Endothelial cell of umbilical vein (primary cell): Measurements from ENCODE around the gene NCK1. TPM values are rescaled to one million over a fixed set of nuclear protein-coding genes. Genes with fewer than 3 reads are reported as not detected.
A peak's percentile ranks its signal among the peaks of the same experiment; 100 is the strongest.

ENCODE experiments used
- BruUV-seq: library from RNA; stranded (reverse); fragments of 400-500 nt; replicated peaks from 2 replicates; lab custom pipeline; 2021; lab: Mats Ljungman, UMichigan
- CTCF ChIA-PET: fragments of 300-600, 350-600 bp; sonication (Branson Sonifier 250); formaldehyde crosslinking; loops from one replicate; lab custom pipeline; 2021; ENCODE audit warnings: antibody characterized with exemption, inconsistent platforms; lab: Charles Lee
- POLR2A ChIA-PET: fragments of 300-600, 350-600 bp; sonication (Branson Sonifier 250); formaldehyde crosslinking; loops from one replicate; lab custom pipeline; 2021; ENCODE audit warnings: antibody characterized with exemption, inconsistent platforms; lab: Charles Lee
- DNase-seq: peaks from one replicate; pipeline ENCODE4 v3.0.0-alpha.2; 2011; ENCODE audit warnings: low read depth, low spot score
- FAIRE-seq: peaks from 2 replicates; lab custom pipeline; 2011; peaks lifted over from hg19 to GRCh38; lab: Jason Lieb, UNC
- H2AFZ ChIP-seq: 2 replicates; pipeline ENCODE4 v1.6.0; 2012; ENCODE audit warnings: low read depth, low read length, control low read depth, inconsistent platforms
- H3K27ac ChIP-seq: 2 replicates; pipeline ENCODE4 v1.5.1; 2011; ENCODE audit warnings: low read depth, mild to moderate bottlenecking, control low read depth, low read length, moderate library complexity; ENCODE audit not compliant: insufficient read depth
- H3K27me3 ChIP-seq, 2 experiments: 2 replicates each; pipeline versions ENCODE4 v1.6.0 to v1.6.1; 2011; ENCODE audit warnings: low read length in 2 of 2, mixed read lengths in 1 of 2; ENCODE audit not compliant: control insufficient read depth in 2 of 2, insufficient read depth in 2 of 2
- H3K36me3 ChIP-seq, 2 experiments: 2 replicates in 1 of 2; 3 replicates in 1 of 2; pipeline ENCODE4 v1.5.1; 2011; ENCODE audit warnings: low read length in 2 of 2, mild to moderate bottlenecking in 1 of 2, moderate library complexity in 1 of 2; ENCODE audit not compliant: control insufficient read depth in 2 of 2, insufficient read depth in 2 of 2; ENCODE audit errors: extremely low read depth in 1 of 2
- H3K4me1 ChIP-seq: 3 replicates; pipeline ENCODE4 v1.5.1; 2011; ENCODE audit warnings: mild to moderate bottlenecking, low read length; ENCODE audit not compliant: control insufficient read depth, insufficient read depth; ENCODE audit errors: extremely low read depth
- H3K4me2 ChIP-seq: 2 replicates; pipeline ENCODE4 v1.6.1; 2011; ENCODE audit warnings: low read length, control low read depth, mixed read lengths; ENCODE audit not compliant: insufficient read depth
- H3K4me3 ChIP-seq, 3 experiments: fragments of 200-600 bp in 1 of 3; sonication (generic), shearing (Covaris generic) in 1 of 3; replicated peaks in 1 of 3; 2 replicates each; pipeline ENCODE4 v1.5.1; 2011 to 2016; ENCODE audit warnings: control low read depth in 3 of 3, low read length in 3 of 3, mild to moderate bottlenecking in 2 of 3, inconsistent platforms in 1 of 3, low read depth in 1 of 3, moderate library complexity in 1 of 3; ENCODE audit not compliant: insufficient read depth in 1 of 3
- H3K79me2 ChIP-seq: 2 replicates; pipeline ENCODE4 v1.6.0; 2012; ENCODE audit warnings: low read length, inconsistent platforms; ENCODE audit not compliant: control insufficient read depth, insufficient read depth
- H3K9ac ChIP-seq: replicated peaks from 2 replicates; pipeline ENCODE3; 2011; ENCODE audit warnings: low read length, control low read depth; ENCODE audit not compliant: insufficient read depth; ENCODE audit errors: extremely low read depth
- H3K9me1 ChIP-seq: replicated peaks from 3 replicates; pipeline ENCODE4 v1.6.0; 2011; ENCODE audit warnings: mild to moderate bottlenecking, low read length; ENCODE audit not compliant: control insufficient read depth, insufficient read depth; ENCODE audit errors: extremely low read depth
- H3K9me3 ChIP-seq: replicated peaks from 2 replicates; pipeline ENCODE4 v1.5.1; 2012; ENCODE audit warnings: low read length, inconsistent platforms; ENCODE audit not compliant: control insufficient read depth, insufficient read depth
- H4K20me1 ChIP-seq: replicated peaks from 2 replicates; pipeline ENCODE3; 2011; ENCODE audit warnings: mild to moderate bottlenecking, low read length; ENCODE audit not compliant: control insufficient read depth, insufficient read depth; ENCODE audit errors: extremely low read depth
- CTCF ChIP-seq, 2 donors: IDR thresholded peaks; 1 replicate in 1 of 2; 2 replicates in 1 of 2; pipeline ENCODE4 v1.5.1; 2011; ENCODE audit warnings: low read length in 2 of 2, mild to moderate bottlenecking in 2 of 2, moderate library complexity in 2 of 2, control low read depth in 1 of 2, inconsistent platforms in 1 of 2, low read depth in 1 of 2; ENCODE audit not compliant: insufficient read depth in 1 of 2; ENCODE audit errors: extremely low read depth in 1 of 2
- GATA2 ChIP-seq: IDR thresholded peaks from 2 replicates; pipeline ENCODE4 v1.7.0; 2011; ENCODE audit warnings: low read depth, mild to moderate bottlenecking, moderate library complexity, mixed read lengths, low read length; ENCODE audit not compliant: insufficient read length, insufficient read depth
- JUN ChIP-seq: IDR thresholded peaks from 2 replicates; pipeline ENCODE4 v1.6.1; 2011; ENCODE audit warnings: borderline replicate concordance, low read depth; ENCODE audit not compliant: insufficient read length, insufficient read depth
- MYC ChIP-seq: IDR thresholded peaks from one replicate; pipeline ENCODE4 v1.6.1; 2011; ENCODE audit warnings: mild to moderate bottlenecking, low read depth, low read length
- POLR2AphosphoS5 ChIP-seq: IDR thresholded peaks from 2 replicates; pipeline ENCODE4 v1.6.1; 2012; ENCODE audit warnings: low read depth, mild to moderate bottlenecking, control low read depth, low read length, moderate library complexity; ENCODE audit not compliant: insufficient read depth
- dilution Hi-C: fragments of 300-500 bp; cut with MboI; formaldehyde crosslinking; loops from one replicate; pipeline ENCODE4 v1.15.0; 2019; ENCODE audit warnings: low sequenced_read_pairs; ENCODE audit not compliant: extremely low pct_ligation_motif_present
- intact Hi-C: fragments of 100-400 bp; cut with micrococcal nuclease; formaldehyde crosslinking; loops from one replicate; pipeline ENCODE4 v1.10.0; 2022
- polyA plus RNA-seq, 4 experiments: library from polyadenylated mRNA; depleted of rRNA in 3 of 4; stranded (reverse) in 3 of 4; unstranded in 1 of 4; fragments of >200 nt; gene quantifications; 2 replicates each; pipeline versions ENCODE4 v1.2.1 to v1.2.3, GENCODE V29; 2011 to 2012; ENCODE audit warnings: missing spikeins in 1 of 4
- total RNA-seq: library from RNA; stranded (reverse); gene quantifications from 2 replicates; pipeline ENCODE4 v1.2.3, GENCODE V29; 2021

The NCK1 gene
- total and polyA plus RNA-seq, 2 donors (not counting 3 experiments of a cell fraction or from before 2014, with no cell fraction given) = 19.3 to 52.2 TPM

DNA sequence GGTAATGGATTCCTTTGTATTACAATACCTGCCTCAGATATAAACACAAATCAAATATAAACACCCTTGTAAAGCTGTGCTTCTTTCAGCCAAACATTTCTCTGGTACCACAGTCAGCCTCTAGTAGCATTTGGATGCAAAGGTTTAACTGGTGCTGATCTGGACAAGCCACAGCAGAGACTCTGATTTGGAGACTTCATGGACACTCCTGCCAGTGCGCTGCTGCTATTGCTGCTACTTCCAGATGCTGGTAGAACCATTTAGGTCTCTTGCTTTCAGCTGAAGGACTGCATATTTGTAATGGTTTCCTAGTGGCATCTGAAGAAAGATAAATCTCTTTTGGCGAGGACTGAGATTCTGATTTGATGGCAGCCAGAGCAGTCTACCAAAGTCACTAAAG is 36.9 kb downstream of the NCK1 start:
- CTCF ChIA-PET = interaction anchor here (1.2 to 3.1 kb wide), 3 partner anchors 11 to 146 kb away, joined by 4 to 18 read pairs (median 6); no protein-coding TSS in a partner anchor
- Histone ChIP-seq H4K20me1 (no peaks in the 10 kb centered on the region), H3K27me3 (no peaks in the 10 kb centered on the region), H3K4me1 (peaks cover 46% of the 10 kb centered on the region), H2AFZ (no peak overlapping the region), H3K36me3 (no peaks in the 10 kb centered on the region), H3K27ac (no peak overlapping the region), H3K9me3 (no peaks in the 10 kb centered on the region), H3K4me3 (no peak overlapping the region), H3K9me1 (no peaks in the 10 kb centered on the region), H3K4me2 (no peak overlapping the region), H3K79me2 (peaks cover 90% of the 10 kb centered on the region), H3K9ac (no peak overlapping the region)
- TF ChIP-seq POLR2AphosphoS5 (no peak), MYC (no peak), JUN (no peak), GATA2 (no peak), CTCF (IDR thresholded peaks at IDR 0.05; ENCODE audit: extremely low read depth in 1 of 2, insufficient read depth in 1 of 2, low read depth in 1 of 2, low read length in 2 of 2) (no peak)
- dilution Hi-C loops (no loop called here), intact Hi-C loops (loop anchor here (10.0 kb wide), 1 partner anchor 144 kb away; the partner anchor contains the start of gene STAG1)
- POLR2A ChIA-PET = interaction anchor here (1.0 kb wide), 1 partner anchor 37 kb away, joined by 3 read pairs; the partner anchor contains the start of gene NCK1
- FAIRE-seq = no peak
- peak; percentile 39 for DNase-seq
- no TSS peak for BruUV-seq
